ENCODE results near the gene TXNDC2. TPM values are rescaled to one million over a fixed set of nuclear protein-coding genes. Genes with fewer than 3 reads are reported as not detected.
"Not testable (repeated sequence)": the region's sequence is repeated elsewhere in the genome, so short reads cannot be mapped to it uniquely, and the experiment has no call there.

The TXNDC2 gene
- total RNA-seq, 1 donor from 2014 or later: not detected

DNA sequence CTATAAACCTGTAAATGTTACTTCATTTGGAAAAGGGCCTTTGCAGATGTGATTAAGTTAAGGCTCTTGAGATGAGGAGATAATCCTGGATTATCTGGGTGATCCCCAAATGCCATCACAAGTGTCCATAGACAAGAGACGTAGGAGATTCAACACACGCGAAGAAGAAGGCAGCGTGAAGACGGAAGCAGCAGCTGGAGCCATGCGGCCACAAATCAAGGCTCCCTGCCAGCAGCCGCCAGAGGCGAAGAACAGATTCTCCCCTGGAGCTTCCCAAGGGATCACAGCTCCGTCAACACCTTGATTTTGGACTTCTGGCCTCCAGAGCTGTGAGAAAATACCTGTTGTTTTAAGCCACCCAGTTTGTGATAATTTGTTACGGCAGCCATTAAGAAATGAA, 17.1 kb downstream of the TXNDC2 start:
- intact Hi-C loops (cut with DNase I): no loop called here
- DNase-seq (peak; percentile 55), ATAC-seq (ENCODE audit: poor library complexity) (peak; percentile 39)

DNA sequence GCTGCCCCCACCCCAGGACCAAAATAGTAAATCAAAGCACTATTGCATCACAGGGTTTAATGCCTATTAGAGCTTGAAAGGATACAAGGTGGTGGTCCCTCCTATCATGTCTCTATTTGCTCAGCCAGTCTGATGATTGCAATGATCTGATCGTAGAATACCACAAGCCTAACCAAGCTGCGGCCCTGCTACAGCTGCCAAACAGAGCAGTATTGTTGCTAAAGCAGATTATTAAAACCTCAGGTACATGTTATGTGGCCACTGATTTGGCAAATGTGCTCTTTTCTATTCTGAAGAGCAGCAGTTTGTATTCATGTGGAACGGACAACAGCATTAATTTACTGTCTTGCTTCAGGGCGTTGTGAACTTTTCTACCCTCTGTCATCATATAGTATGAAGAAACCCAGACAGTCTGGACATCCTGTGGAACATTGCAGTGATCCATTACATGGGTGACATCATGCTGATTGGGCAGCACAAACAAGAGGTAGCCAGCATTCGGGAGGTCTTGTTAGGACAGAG, 19.7 kb downstream of the TXNDC2 start:
- intact Hi-C loops (cut with DNase I): no loop called here
- ATAC-seq (ENCODE audit: poor library complexity) (no peak), DNase-seq (no peak)

DNA sequence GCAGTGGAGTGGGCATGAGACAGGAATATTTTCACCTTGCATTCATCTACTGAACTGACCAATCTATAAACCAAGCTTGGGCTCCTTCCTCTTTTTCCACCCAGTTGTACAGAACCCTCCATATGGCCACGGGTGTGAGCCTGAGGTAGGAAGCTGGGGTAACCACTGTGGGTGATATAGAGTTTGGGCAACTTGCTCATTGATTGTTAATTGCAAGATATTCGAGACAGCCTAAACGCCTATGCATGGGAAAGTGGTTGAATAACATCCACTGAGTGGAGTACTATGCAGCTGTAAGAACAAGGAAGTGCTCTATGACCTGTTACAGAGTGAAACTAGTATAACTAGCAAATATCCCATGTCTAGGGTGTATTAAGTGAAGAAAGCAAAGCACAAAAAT, 20.7 kb downstream of the TXNDC2 start:
- DNase-seq: no peak
- no peak for ATAC-seq (ENCODE audit: poor library complexity)
- intact Hi-C loops (cut with DNase I): no loop called here

DNA sequence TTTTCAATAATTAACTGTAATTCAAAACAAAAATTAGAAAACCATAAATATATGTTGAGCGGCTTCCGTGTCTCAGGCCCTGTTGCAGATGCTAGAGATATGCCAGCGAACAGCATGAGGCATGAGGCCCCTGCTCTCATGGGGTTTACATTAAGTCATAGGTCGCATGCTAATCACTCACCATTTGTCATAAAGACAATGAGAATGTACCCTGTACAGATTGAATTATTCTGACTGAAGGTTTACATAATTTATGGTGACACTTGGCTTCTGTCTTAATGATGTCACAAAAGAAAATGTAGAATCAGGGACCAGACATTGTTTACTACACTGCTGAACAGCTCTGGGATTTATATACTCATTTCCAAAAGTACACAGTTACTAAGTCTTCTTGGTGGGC, 22.1 kb downstream of the TXNDC2 start:
- intact Hi-C loops (cut with DNase I): no loop called here
- DNase-seq (no peak), ATAC-seq (ENCODE audit: poor library complexity) (no peak)

DNA sequence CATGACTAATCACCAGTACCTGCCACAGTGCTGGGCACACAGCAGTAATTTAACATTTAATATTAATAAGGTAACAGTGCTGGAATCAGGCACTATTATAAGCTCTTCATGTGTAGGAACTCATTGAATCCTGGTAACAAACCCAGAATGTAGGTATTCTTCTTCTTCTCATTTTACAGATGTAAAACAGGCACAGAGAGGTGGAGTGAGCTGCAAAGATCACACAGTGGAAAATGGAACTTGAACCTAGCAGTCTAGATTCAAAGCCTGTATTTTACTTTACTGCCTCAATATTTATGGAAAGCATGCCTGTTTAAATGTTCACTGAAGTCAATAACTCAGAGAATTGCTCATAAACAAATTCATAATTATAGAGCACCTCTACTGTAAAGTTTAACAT, 24.3 kb downstream of the TXNDC2 start:
- no peak for DNase-seq
- intact Hi-C loops (cut with DNase I): loop anchor here (10.0 kb wide), 1 partner anchor 85 kb away; no protein-coding TSS in a partner anchor
- no peak for ATAC-seq (ENCODE audit: poor library complexity)

DNA sequence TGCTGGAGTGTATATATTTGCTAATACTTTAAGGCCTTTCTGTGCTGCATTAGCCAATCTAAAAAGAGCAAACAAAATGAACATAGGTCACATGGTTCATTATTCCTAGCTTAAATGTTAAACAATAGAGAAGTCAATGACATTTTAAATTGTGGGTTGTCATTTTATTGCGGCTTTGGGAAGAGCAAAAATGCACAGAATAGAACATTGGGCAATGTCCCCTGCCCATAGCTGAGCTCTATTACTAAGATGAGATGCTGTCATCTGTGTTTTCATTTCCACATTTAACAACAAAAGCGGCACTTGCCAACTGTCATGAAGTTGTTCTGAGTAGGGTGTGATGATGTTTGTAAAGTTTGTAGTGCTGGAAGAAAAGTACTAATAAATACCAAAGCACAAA, 24.9 kb downstream of the TXNDC2 start:
- no peak for DNase-seq
- intact Hi-C loops (cut with DNase I): loop anchor here (10.0 kb wide), 1 partner anchor 86 kb away; no protein-coding TSS in a partner anchor
- ATAC-seq (ENCODE audit: poor library complexity): no peak

DNA sequence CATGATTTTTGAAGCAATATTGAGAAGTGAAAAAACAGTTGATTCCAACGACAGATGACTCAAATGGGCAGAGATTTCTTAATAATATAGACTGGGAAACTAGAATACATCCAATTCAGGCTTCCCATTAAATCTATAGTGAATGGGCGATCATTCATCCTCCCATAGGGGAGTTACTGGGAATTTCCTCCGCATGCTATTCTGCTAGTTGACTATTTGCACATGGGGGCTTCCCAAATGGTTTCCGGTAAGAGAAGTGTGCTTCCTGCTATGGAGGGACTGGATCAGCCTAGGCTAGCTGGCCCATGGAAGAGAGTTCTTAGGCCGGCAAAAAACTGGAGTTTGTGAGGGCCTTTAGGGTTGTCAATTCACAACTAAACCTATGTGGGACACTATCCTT, 25.5 kb downstream of the TXNDC2 start:
- no peak for ATAC-seq (ENCODE audit: poor library complexity)
- no peak for DNase-seq
- intact Hi-C loops (cut with DNase I): loop anchor here (10.0 kb wide), 1 partner anchor 86 kb away; no protein-coding TSS in a partner anchor

DNA sequence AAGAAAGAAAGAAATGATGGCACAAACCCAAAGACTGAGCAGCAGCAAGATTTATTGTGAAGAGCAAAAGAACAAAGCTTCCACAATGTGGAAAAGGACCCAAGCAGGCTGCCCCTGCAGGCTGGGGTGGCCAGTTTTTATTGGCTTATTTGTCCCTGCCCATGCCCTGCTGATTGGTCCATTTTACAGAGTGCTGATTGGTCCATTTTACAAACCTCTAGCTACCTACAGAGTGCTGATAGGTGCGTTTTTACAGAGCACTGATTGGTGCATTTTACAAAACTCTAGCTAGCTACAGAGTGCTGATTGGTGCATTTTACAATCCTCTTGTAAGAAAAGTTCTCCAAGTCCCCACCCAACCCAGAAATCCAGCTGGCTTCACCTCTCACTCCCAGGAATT, 26.5 kb downstream of the TXNDC2 start:
- not testable (repeated sequence) for ATAC-seq (ENCODE audit: poor library complexity); DNase-seq

DNA sequence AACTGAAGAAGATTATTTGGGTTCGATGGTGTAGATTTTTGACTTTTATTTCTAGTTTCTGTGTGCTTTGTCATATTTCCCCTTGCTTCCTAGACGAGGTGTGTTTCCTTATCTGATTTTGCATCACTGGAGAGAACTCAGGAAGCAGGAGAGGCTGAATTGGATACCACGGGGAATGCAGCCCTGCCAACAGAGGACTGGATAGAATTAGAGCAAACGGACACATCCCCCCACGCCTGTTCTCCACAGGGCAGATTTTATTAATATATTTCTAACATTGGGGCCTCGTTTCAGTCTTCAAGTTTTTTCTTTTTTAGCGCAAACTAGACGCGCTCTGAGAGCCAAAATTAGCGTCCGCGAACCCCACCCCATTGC, 27.4 kb downstream of the TXNDC2 start:
- DNase-seq (no peak), ATAC-seq (ENCODE audit: poor library complexity) (peak; percentile 6)
- intact Hi-C loops (cut with DNase I): loop anchor here (10.0 kb wide), 1 partner anchor 88 kb away; no protein-coding TSS in a partner anchor

More for the DNA sequence above, 26.5 kb downstream of the TXNDC2 start:
- intact Hi-C loops (cut with DNase I): loop anchor here (10.0 kb wide), 1 partner anchor 87 kb away; no protein-coding TSS in a partner anchor

DNA sequence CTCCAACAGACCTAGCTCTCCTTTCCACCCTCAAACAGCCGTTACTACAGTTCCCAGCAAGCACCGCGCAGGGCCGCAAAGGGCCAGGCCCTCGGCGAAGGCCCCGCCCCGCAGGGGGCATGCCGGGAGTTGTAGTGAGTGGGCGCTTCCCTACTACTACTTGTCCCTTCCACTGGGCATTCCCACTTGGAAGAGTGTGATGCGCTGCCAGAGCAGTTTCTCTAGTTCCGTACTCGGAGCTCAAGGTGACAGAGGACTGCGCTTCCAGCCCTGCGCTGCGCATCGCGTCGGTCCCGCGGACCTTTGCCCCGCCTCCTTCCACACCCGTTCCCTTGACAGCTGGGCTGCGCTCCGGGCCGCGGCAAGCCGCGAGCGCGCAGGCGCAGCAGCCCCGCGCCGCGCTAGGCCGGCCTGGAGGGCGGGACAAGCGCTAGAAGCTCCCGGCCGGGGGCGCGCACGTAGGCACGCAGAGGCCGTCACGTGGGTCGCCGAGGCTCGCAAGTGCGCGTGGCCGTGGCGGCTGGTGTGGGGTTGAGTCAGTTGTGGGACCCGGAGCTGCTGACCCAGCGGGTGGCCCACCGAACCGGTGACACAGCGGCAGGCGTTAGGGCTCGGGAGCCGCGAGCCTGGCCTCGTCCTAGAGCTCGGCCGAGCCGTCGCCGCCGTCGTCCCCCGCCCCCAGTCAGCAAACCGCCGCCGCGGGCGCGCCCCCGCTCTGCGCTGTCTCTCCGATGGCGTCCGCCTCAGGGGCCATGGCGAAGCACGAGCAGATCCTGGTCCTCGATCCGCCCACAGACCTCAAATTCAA, 28.0 kb downstream of the TXNDC2 start, which contains the start of gene VAPA:
VAPA (plus strand) TSS at position 491 of the 808 bp plus-strand sequence; CDS start at position 732, 241 bp downstream.
- DNase-seq (peak; percentile 97), ATAC-seq (ENCODE audit: poor library complexity) (peak; percentile 97)
- intact Hi-C loops (cut with DNase I): loop anchor here (10.0 kb wide), 1 partner anchor 89 kb away; no protein-coding TSS in a partner anchor

DNA sequence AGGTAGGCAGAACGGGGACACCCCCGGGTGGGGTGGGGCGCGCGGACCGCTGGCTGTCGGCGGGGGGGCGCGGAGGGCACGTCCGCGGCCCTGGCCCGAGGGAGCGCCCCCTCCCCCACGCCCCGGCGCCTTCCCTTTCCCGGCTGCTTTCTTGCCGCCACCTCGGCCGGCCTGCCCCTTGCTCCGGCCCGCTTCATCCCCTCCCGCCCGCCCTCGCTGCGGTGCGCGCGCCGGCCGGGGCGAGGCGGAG, 28.5 kb downstream of the TXNDC2 start:
- intact Hi-C loops (cut with DNase I): loop anchor here (10.0 kb wide), 1 partner anchor 89 kb away; no protein-coding TSS in a partner anchor
- DNase-seq (no peak), ATAC-seq (ENCODE audit: poor library complexity) (no peak)

DNA sequence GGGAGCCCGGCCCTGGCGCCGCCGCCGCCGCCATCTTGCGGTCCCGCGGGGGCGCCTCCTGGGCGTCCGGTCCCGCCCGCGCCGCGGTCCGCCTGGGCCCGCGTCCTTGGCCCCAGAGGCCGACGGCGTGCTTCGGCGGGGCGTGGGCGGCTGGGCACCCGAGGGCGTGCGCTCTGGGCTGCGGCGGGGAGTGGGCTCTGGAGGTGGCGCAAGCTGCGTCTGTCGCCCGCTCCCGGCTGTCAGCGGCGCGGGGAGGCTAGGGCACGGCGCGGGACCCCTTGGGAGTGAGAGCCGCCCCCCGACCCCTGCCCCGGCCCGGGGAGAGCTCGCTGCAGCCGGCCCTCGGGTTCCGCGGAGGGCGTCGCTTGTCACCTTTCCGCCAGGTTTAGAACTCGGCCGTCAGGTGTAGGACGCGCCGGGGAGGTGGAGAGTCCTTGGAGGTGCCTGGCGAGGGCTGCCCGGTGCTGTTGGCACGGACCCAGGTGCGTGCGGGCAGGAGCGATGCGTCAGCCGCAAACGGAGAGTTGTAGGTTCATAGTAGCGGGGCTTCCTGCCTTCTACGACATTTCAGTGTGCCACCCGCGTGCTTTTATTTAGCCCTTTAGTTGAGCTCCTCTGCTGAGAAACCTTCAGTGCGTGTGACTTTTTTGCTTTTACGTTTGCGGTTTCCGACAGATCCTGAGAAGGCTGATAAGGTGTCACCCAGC, 29.0 kb downstream of the TXNDC2 start:
- ATAC-seq (ENCODE audit: poor library complexity) (peak; percentile 14), DNase-seq (peak; percentile 79)
- intact Hi-C loops (cut with DNase I): loop anchor here (10.0 kb wide), 1 partner anchor 90 kb away; no protein-coding TSS in a partner anchor

DNA sequence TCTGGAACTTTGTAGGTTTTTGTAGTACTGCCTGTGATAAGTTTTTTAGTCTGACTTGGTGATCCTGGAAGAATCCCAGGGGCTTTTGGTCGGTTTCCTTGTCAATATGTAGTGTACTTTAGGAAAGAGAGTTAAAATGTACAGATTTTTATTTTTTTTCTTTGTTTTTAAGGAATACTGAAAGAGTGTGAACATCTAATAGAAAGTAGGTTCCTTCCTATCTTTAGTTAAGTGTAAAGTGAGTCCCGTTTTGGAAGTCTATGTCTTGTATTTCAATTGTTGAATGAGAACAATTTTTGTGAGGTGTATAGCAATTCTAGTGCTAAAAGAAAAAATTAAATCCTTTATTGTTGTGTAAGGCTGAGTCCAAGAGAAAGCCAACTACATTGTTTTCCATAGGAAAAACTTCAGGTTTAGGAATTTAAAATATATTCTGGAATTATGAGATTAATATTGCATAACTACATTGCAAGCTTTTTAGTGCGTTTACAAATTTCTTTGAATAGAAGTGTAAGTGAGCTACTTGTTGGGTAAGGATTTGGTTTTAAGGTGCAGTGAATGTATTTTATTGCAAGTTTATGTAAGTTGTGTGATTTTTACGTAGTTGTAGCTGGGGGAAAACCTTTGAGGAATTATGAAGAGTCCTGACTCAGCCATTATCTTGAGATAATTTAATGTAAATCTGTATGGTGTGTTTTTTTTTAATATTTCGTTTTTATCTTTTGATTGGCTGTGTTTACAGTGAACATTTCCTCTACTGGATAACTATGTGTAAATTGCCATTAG, 29.7 kb downstream of the TXNDC2 start:
- intact Hi-C loops (cut with DNase I): loop anchor here (10.0 kb wide), 1 partner anchor 91 kb away; no protein-coding TSS in a partner anchor
- ATAC-seq (ENCODE audit: poor library complexity): no peak
- no peak for DNase-seq

DNA sequence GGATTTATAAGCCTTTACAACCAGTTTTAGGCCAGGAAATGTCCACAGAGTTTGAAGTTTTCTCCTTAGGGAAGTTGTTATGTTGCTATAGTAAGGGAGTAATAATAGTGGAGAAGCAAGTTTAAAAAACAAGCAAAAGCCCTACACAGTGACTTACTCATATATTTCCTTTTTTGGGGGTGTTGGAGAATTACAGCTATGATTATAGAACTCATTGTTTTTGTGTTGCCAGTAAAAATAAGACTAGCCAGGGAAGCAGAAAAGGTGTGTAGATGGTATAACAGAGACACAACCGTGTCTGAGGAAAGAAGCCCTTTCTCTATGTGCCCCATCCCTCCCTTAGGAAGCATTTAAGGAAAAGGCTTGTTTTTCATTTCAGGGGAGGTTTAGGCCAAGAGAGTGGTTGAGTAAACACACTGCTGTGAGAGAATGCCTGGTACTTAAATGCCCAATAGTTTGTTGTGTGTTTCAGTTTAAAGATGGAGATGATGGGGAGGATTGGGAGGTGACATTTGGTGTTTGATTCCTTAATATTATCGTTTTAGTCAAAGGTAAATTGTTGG, 30.4 kb downstream of the TXNDC2 start:
- intact Hi-C loops (cut with DNase I): loop anchor here (10.0 kb wide), 1 partner anchor 91 kb away; no protein-coding TSS in a partner anchor

DNA sequence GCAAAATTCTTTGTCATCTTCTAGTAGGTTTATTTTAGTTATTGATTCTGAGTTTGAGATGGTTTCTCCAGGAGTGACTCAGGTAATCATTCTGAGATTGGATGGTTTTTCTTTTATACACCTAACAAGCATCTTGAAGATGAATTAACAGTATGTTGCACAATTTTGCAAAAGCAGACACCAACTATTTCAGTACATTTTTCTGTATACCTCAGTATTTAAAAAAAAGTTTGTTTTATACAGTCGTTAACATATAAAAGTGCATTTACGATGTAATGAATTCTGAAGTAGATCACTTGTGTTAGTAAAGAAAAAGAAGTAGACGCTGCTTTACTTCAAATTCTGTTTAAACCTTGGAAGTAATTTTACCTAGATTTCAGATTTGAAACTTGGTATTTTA, 31.0 kb downstream of the TXNDC2 start:
- intact Hi-C loops (cut with DNase I): loop anchor here (10.0 kb wide), 1 partner anchor 92 kb away; no protein-coding TSS in a partner anchor
- DNase-seq (no peak), ATAC-seq (ENCODE audit: poor library complexity) (no peak)

More for the DNA sequence above, 30.4 kb downstream of the TXNDC2 start:
- DNase-seq (no peak), ATAC-seq (ENCODE audit: poor library complexity) (no peak)

DNA sequence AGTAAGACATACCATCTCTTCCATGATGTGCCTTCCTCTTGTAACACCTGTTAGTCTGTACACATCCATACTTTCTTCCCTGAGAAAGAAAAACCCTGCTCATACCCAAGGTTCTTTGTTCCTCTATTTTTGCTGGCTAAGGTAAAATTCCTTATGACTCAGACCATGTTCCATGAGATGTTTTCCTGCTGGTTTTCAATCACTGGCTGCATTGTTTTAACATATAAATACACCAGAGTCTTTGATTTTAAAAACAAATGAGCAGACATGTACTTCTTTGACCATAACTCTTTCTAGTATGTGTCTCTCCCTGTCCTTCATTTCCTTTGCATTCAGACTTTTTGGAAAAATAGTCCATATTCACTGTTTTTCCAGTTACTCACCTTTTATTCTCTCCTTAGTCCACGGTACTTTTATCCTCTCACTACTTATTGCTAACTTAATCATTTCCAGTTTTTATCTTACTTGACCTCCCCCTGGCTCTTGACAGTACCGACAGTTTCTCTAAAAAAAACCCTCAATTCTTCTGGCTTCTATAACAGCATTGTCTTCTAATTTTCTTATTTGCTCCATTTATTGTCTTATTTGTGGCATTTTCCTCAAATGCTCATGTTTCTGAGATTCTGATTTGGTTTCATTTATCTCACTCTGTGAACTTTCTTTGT, 32.4 kb downstream of the TXNDC2 start:
- no peak for ATAC-seq (ENCODE audit: poor library complexity)
- no peak for DNase-seq
- intact Hi-C loops (cut with DNase I): loop anchor here (10.0 kb wide), 1 partner anchor 93 kb away; no protein-coding TSS in a partner anchor

DNA sequence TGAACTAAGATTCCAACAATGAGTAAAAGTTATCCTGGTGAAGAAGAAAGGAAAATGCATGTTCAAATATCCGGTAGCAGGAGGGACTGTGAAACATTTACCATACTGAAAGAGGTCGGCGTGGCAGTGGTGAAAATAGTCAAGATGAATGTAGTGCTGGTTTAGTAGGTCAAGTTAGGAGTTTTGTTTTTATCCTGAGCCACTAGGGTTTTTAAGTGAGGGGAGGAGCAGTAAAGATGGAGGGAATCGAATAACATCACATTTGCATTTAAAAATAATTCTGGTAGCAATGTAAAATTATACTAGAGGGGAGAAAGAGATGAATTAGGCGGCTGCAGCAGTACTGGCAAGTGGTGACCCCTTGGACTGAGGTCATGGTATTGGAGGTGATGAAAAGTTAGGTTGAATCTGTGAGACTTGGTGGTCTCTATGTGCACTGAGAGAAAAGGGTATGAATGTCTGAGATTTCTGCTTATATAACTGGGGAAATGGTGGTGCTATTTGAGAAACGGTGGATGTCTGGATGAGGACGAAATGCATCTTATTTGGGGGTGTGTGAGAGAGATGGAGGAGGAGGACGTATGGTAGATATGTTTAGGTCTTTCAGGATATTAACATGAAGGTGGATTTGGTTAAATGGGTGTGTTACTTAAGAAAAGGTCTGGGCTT, 33.9 kb downstream of the TXNDC2 start:
- ATAC-seq (ENCODE audit: poor library complexity) (no peak), DNase-seq (no peak)
- intact Hi-C loops (cut with DNase I): loop anchor here (10.0 kb wide), 1 partner anchor 95 kb away; no protein-coding TSS in a partner anchor
